Mucosa of gallbladder (tissue), 1 donor: ENCODE results near the gene HS6ST1. TPM values are rescaled to one million over a fixed set of nuclear protein-coding genes. Genes with fewer than 3 reads are reported as not detected.

Experiments used
- DNase-seq: peaks from one replicate; pipeline ENCODE4 v3.0.0-alpha.2; 2020; ENCODE audit warnings: low spot score
- total RNA-seq: library from RNA; stranded (reverse); gene quantifications from one replicate; pipeline ENCODE4 v1.2.1, GENCODE V29; 2021
- donor health status: DM: no; HTN: no; CAD: no.

Gene HS6ST1
- total RNA-seq, 1 donor from 2014 or later = 90.1 TPM

DNA sequence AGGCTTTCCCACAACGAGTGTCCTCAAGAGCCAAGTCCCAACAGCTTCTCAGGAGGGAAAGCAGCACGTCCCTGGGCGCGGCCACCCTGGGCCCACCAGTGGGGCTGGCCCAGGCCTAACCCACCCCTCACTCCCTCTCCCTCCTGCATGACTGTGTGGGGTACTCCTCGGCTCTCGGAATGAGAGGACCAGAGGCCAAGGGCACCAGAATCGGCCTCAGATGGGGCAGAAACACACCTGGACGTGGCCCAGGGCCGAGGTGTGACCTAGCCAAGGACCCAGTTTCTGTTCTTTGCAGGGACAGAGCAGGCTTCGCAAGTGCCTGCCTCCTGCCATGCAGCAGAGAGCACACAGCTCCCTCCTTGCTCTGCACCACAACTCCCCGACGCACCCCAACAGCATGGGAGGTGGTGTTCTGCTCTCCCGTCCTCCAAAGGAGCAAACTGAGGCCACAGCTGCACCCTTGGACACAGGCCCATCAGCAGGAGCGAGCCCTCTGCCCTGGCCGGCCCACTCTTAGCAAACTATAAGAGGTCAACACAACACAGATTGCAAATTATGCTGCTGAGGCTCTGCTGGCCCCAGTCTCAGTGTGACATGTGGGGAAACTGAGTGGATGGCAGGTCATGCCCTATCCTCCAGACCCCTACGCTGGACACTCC, 19.7 kb downstream of the HS6ST1 start:
- no peak for DNase-seq

GRCh38 chr2:128298286-128298685, 20.4 kb downstream of the HS6ST1 start:
- DNase-seq = no peak

GRCh38 chr2:128293870-128294455, 24.7 kb downstream of the HS6ST1 start:
- no peak for DNase-seq

DNA sequence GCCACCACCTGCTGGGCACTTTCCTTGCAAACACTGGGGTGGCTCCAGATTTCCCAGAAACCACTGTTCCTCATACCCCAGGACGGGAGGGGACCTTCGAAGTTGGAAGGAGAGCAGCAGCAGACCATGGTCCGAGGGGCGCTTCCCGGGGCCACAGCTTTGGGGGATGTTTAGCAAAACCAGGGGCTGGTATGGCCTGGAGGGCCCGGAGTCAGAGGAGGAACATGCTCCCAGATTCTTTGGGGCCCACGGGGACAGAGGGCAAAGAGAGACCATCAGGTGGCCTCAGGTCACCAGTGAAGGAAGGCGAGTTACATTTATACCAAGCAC, 25.3 kb downstream of the HS6ST1 start:
- no peak for DNase-seq

- no peak for DNase-seq
Observed at GRCh38 chr2:128292599-128293425, 25.9 kb downstream of the HS6ST1 start.

DNA sequence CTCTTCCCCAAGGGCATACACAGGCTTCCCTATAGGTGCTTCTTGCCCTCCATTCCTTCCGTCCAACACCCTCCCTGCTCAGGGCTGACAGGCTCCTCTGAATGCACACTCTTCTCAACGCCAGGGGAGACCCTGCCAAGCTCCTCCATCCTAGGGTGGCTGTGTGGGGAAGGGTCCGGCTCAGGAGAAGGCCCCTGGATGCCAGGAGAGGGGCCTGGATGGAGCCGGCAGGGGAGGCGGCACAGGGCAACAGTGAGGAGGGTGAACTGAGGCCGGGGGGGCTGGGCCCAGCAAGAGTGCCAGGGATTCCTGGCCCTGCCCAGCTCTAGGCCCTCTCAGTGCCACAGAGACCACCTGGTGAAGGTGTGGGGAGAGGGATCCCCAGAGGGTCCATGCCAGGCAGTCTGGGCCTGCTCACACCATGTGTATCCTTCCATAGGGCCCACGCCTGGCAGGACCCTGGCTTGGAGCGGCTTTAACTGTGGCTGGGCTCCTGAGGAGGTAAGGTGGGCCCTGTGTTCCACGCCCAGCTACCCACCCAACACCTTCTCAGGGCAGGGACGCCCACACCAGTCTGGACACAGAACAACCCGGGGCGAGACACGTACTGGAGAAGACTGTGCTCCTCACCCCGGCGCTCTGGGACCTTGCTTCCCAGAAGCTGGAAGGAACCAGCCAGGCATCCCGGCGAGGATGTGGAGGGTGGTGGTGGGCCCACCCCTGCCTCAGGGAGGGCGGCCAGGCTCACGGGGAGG, 26.6 kb downstream of the HS6ST1 start:
- no peak for DNase-seq

DNA sequence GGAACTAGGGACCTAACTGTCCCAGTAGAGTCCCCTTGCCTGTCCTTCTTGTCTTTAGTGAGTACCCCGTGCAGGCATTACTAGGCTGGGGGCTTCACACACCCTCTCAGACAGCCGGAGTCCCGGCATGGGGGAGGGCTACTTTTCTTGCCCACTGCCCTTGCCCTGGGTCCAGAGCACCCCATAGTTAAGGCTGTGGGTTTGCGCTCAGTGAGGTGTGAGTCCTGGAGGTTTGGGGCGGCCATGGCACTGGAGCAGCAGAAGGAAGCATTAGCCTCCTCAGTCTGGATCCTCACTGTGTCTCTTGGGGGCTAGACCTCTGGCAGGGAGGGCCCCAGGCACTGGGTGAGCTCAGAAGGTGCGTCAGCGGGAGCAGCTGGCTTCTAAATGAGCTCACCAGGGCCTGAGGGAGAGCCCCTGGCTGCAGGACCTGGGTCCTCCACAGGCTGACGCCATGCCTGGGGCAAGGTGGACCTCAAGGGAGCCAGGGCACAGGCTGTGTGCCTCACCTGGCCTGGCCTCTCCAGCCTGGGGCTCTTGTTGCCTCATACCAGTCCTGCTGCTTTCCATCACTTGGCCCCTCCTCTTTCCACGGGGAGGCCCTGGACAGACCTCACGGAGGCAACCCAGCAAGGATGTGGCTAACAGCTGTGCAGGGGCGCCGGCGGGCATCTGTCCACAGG, 27.4 kb downstream of the HS6ST1 start:
- DNase-seq = no peak

- DNase-seq = no peak
Observed at GRCh38 chr2:128290356-128290755, 28.3 kb downstream of the HS6ST1 start.

GRCh38 chr2:128289439-128289838, 29.2 kb downstream of the HS6ST1 start:
- DNase-seq = no peak

DNA sequence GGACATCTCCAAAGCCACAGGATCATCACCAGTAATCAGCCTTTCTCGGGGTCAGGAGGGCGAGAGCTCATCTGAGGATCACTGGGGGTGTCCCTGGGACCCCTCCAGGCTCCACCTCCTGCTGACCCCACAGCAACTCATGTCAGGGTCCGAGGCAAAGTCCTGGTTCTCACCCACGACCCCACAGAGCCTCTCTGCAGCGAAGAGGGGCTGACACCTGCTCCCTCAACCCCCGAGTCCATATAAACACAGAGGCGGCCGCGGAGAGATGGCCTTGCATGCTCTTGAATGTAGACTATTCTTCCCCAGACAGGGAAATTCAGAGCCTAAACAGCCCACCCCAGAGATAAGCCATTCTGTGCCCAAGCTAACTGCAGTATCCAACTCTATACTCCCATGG, 29.9 kb downstream of the HS6ST1 start:
- DNase-seq = no peak

DNA sequence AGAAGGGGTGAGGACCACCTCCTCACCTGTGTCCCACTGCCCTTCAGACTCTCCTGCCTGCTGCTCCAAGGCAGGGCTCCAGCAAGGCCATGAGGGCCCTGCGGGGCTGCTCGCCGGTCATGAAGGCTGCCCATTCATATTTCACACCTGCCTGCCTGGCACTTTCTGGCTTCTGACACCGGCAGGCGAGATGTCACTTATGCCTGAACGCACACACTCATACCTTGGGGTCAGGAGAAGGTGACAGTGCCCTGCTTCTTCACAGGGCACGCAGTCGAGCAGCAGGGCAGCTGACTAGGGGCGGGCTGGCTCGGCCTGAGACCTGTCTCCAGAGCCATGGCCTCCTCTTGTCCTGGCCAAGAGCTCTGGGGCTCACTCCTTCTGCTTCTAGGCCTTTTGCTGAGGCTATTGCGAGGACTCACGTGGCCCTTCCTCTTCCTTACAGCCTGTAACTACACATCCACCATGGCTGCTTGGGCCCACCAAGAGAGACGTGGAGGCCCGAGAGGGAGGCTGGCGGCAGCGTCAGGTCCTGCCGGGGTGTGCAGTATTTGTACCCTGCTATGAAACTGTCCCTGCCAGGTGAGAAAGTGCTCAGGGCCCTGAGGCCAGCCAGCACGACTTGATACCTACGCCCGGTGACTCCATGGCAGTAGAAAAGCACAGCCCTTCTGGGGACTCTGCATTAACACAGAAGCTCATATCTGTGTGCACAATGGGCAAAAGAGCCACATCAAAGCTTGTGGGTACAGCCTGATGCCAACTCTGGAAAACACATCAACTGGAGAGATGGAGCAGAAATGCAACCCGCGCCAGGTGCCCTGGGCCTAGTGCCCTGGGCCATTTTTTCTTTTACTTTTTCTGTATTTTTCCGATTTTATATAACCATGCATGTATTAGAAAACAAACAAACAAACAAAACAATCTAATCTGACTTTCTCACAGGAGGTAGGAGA, 30.6 kb downstream of the HS6ST1 start:
- DNase-seq = no peak

DNA sequence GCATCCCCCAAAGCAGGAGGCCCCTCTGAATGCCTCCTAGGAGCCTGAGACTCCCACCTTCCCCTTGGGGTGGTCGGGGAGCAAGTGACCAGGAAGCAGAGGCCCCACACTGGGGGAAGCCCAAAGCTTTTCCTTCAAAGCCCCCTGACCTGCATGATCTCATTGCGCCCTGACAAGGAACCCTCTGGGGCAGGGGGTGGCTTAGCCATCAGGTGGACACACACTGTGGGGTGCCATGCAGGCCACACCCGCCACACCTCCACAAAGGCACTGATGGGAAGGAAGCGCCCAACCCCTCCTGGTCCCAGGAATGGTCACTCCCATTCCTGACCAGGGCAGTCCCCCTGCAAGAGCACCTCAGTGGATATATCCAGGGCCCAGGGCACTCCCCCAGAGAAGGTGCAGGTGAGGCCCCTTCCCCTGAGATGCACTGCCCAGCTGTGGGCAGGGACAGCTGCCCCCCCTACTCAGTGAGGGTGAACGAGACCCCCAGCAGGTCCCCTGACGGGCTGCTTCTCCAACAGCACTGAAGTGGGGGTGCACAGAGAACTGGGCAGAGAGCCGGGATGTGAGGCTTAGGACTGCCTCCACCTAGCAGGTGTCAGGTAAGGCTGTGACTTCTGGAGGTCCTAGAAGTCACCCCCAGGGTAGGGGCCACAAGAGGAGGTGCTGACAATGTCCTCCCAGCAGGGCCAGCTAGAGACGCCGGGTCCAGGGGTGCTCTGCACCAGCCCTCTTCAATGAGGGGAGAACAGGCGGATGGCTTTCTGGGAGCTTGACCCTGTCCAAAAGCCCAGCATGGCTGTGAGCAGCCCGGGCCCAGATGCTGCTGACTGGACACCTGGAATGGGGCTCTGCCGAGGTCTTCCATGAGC, 31.5 kb downstream of the HS6ST1 start:
- DNase-seq = no peak

DNA sequence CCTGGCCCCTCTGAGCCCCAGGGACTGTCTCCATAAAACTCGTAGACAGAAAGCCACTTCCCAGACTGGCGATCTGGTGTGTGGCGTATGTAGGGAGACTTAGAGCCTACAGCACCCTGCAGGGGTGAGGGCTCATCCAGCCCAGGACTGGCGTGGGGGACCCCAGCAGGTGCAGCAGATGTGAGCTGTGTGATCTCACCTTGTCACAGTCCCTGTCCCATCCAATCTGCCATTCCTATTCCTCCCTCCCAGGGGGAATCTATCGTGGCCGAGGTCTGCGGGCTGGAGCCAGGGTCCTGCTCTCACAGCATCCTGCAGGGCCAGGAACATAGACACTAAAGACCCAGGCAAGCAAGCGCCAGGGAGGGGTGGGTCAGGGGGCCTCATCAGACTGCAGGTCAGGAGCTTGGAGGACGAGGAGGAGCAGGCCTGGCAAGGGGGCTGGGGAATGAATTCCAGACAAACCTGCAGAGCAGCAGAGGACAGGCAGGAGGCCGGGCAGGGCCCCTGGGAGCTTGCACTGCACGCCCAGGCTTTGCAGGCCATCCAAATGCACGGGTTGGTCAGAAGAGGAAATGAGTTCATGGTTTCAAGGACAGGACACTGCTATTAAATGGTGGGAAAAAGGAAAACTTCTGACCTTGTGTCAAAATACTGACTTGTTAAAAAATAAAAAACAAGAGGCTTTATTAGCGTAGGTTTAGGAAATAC, 32.5 kb downstream of the HS6ST1 start:
- no peak for DNase-seq

DNA sequence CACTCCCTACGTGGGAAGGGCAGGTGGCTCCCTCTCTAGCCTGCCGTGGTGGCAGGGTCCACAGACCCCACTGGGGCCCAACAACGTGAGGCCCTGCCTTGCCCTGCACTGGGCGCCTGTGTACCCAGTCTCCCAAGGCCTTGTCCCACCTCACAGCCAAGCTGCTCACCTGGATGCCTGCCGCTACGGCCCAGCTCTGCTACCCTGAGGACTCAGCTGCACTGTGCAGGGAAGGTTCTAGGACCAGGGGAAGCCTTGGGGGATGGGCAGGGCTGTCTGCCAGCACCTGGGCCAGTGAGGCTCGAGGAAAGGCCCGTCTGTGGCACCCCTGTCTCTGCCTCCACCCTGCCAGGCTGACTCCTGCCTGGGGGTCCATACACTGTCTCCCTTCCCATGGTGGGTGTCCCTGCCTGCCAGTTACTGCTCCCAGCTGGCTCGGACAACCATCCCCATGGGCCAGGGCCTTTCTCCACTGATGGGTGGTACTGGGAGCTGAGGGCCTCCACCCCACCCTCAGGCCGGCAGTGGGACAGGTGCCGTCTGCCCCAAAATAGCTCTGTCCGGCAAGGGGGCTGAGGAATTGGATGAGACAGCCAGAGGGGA, 33.2 kb downstream of the HS6ST1 start:
- no peak for DNase-seq

- DNase-seq = no peak
Observed at GRCh38 chr2:128284841-128285240, 33.8 kb downstream of the HS6ST1 start.

- no peak for DNase-seq
Observed at GRCh38 chr2:128284037-128284441, 34.6 kb downstream of the HS6ST1 start.

DNA sequence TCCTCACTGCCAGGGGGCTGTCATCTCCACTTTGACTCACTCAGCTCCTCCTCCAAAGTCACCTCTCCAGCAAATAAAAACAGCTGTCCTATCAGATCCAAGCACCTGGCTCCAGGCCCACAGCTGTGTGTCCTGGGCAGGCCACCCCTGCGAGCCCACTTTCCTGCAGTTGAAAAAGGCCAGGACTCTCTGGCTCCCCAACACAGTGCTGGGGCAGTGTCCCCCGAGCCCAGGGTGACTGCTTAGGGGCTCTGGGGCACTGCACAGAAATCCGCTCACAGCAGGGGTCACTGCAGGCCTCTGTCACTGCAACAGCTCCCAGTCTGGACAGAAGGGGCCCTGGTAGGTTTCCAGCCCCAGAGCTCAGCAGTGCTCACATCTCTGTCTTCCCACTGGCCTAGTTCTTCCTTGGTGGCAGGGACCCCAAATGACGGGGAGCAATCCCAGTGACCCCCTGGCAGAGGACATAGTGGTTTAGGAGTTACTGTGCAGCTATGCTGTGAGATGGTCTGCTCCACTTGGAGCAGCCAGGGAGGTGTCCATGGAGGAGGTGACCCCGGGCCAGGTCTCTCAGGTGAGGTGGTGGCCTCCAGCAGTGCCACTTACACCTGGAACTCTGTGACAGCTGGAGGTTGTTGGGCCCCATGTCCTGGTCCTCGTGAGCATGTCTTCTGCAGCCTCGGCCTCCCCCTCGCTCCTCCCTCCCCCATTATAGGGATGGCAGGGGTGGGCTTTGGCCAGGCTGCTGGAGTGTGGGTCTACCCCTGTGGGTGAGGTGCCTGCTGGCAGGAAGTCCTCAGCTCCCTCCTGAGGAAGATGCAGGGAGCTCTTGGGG, 35.5 kb downstream of the HS6ST1 start:
- DNase-seq = no peak
